GM18505 (cell line): ENCODE measurements around the gene HS6ST1.
"Not testable (repeated sequence)": the region's sequence is repeated elsewhere in the genome, so short reads cannot be mapped to it uniquely, and the experiment has no call there.

Source experiments
- ATAC-seq: cut with Tn5 transposase; IDR thresholded peaks from one replicate; pipeline ENCODE4 v1.9.1; 2021; ENCODE audit not compliant: unreplicated experiment
- POLR2A ChIP-seq: IDR thresholded peaks from 4 replicates; pipeline ENCODE4 v1.6.1; 2011; ENCODE audit warnings: borderline replicate concordance; ENCODE audit not compliant: insufficient read depth, insufficient read length; ENCODE audit errors: extremely low read depth

HS6ST1 gene

GRCh38 chr2:128269063-128269989, 49.3 kb downstream of the HS6ST1 start:
- no peak for TF ChIP-seq POLR2A
- no peak for ATAC-seq

DNA sequence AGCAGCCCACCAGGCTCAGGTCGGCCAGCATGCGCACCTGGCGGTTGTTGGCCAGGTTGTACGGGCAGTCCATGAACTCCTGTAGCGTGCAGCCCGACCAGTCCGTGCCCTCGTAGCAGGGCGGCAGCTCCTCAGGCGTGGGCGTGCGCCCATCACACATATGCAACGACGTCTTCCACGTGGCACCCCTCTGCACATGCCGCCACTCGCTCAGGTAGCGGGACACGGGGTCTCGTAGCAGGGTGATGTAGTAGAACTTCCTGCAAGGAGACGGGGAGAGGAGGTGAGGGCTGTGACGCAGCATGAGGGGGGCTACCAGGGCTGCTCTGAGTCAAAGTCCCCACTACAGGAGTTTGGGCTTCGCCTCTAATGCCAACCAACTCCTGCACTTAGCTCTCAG, 50.1 kb downstream of the HS6ST1 start:
- ATAC-seq = not testable (repeated sequence)

DNA sequence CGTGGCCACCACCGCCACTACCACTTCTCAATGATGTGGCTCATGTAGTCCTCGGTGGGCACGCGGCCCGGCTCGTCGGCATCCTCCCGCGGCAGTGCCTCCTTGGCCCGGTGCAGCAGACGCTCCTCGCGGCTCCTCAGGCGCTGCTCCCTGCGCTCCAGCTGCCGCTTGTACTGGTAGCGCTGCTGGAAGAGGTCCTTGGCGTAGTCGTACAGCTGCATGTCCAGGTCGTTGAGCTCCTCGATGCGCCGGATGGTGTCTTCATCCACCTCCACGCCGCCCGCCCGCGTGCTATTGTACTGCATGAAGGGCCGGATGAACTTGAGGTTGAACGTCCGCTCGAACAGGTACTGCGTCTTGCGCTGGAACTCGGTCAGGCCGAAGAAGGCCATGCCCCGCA, 50.5 kb downstream of the HS6ST1 start:
- ATAC-seq = not testable (repeated sequence)

DNA sequence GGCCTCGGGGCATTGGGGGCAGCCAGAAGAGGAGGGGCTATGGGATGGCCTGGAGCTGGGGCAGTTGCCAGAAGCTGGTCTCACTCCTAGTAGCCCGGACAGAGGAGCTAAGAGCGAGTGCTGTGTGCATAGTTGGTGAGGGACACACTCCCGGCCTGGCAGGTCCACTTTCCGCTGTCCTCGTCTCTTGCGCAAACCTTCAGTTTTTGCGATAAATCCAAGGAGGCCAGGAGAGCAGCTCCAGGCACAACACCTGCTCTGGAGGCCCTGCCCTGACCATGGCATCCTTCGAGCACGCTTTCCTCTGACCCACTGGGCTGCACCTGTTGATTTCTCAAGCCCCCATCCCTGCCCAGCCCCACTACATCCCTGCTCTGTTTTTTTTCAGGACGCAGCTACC, 51.0 kb downstream of the HS6ST1 start:
- not testable (repeated sequence) for ATAC-seq

DNA sequence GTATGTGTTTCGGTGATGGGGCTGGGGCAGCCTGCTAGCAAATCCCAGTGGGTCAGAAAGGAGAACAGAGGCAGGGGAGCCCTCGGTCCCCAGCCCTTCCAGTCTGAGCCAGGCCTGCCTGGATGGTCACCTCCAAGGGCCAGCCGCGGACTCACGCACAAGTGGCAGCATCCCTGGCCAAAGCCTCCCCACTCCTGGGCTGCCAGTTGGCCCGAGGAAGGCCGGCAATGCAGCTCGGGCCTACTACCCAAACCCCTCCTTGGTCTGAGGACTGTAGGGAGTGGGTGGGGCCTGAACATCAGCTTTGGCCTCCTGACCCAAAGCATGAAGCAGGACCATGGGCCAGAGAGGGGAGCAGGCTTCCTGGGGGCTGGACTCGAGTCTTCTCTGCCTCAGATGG, 51.5 kb downstream of the HS6ST1 start:
- ATAC-seq = not testable (repeated sequence)

GRCh38 chr2:128266463-128266862, 52.2 kb downstream of the HS6ST1 start:
- not testable (repeated sequence) for ATAC-seq

DNA sequence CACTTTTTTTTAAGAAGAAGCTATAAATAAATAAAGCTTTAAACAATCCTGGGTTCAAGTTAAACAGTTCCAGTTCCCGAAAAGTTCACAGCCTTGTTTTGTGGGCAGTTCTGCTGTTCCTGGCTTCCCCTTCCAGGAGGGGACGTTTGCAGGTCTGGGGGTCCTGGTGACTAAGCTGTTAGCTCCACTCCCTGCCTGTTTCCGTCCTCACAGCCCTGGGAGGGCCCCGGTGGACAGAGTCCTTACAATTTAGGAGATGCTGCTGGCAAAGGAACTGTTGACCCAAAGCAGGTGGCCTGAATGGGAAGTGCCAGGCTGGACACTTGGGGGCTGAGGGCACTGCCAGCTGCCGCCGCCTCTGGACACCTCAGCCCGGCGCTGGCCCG, 53.1 kb downstream of the HS6ST1 start:
- ATAC-seq = not testable (repeated sequence)

GRCh38 chr2:128264881-128265607, 53.6 kb downstream of the HS6ST1 start:
- TF ChIP-seq POLR2A = no peak
- no peak for ATAC-seq

DNA sequence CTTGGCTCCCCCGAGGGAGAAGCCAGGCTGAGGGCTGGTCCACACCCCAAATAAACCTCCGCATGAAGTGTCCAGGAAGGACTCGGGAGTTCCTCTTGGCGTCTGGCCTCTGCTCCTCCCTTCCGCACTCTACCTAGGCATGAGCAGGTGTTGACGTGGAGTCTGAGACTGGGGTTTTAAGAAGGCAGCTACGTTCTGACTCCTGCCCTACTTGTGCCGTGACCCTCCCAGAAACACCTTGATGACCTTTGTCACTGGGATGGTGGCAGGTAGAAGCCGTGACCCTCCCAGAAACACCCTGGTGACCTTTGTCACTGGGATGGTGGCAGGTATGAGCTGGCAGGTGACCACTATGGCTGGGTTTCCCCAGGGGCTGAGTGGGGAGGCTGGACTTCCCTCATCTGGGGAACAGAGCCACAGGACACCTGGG, 54.8 kb downstream of the HS6ST1 start:
- no peak for TF ChIP-seq POLR2A
- no peak for ATAC-seq

DNA sequence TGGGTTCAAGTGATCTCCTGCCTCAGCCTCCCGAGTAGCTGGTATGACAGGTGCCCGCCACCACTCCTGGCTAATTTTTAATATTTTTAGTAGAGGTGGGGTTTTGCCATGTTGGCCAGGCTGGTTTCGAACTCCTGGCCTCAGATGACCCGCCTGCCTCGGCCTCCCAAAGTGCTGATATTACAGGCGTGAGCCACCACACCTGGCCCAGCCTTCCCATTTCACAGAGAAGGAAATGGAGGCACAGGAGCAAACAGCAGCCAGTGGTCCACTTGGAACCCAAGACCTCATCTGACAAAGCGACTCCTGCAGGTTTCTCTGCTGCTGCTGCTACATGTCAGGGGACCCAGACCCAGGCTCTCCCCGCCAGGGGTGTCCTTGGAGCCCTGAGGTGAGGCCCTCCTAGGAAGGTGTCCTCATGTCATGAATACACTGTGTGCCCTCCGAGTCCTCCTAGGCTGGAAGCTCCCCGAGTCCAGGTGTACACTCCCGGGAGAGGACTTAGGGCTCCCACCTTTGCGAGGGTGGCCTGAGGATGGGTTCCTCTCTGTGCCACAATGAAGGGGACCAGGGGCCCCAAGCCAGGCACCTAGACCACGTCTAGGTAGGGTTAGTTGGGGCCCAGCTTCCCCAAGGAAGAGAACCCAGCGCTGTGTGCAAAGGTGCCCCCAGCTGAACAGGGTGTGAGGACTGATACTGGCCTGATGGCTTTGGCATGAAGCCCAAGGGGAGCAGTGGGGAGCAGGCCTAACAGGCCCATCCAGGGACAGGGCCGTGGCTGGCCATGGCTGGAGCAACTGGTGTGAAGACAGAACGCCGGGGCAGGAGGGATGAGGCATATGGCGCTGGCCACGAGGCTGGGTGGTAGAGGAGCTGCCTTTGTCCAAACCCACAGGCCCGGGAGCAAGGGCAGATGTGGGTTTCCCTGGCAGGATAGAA, 56.1 kb downstream of the HS6ST1 start:
- no peak for ATAC-seq
- TF ChIP-seq POLR2A = no peak

- ATAC-seq = no peak
- no peak for TF ChIP-seq POLR2A
Measured at GRCh38 chr2:128261245-128262128, 57.2 kb downstream of the HS6ST1 start.

DNA sequence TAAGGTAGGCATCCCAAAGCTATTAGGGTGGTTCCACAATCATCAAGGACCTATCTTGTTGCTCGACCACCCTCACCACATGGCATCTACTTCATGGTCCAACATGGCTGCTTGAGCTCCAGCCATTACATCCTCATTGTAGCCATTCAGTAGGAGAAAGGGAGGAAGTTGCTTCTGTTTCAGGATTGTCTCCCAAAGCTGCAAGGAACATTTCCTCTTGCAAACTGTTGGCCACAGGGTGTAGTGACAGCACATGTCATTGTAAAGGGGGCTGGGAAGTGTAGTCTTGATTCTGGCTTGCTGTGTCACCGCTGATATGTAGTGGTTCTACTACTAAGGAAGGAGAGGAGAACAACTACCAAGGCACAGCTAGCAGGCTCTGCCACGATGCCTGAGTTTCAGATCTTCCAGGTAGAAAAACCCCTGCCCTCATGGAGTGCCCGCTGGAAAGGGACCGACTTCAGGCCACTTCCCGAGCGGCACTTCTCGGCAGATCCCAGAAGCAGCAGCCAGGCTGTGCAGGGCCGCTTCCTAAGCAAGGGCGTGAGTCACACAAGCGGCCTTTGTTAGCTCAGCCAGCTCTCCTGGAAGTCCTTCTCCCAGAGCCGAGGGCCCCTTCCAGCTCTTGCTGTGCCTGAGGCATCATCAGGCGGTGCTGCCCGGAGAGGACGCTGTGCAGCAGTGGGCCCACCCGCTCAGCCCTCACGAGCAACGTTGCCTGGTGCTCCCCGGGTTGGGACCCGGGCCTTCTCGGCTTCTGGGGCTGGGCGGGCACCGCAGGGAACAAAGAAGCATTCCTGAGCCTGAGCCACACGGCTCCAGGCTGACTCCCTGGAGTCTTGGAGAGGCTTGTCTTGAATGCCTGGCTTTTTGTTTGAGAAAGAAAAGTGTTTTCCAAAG, 58.2 kb downstream of the HS6ST1 start:
- ATAC-seq = no peak
- no peak for TF ChIP-seq POLR2A

DNA sequence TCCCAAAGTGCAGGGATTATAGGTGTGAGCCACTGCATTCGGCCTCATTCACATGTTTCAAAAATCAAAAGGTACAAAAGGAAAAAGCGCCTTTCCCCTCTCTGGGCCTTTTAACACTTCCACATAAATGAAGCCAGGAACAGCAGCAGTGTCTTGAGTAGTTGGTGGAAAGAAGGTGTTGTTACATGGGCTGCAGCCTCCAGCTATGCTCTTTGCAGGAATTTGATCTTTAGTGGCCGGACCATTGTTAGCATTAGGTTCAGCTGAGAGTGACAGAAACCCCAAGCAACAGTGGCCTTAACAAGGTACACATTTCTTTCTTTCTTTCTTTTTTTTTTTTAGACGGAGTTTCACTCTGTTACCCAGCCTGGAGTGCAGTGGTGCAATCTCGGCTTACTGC, 59.1 kb downstream of the HS6ST1 start:
- ATAC-seq = no peak
- TF ChIP-seq POLR2A = no peak
